ENCODE data around the gene WDR7.

GRCh38 chr18:56641714-56642337 is 9.3 kb upstream of the WDR7 start:
- TF ChIP-seq CTCF (conservative IDR thresholded peaks at IDR 0.05 in 1 of 2, IDR thresholded peaks at IDR 0.05 in 1 of 2; ENCODE audit: extremely low read depth in 1 of 2, insufficient read depth in 1 of 2, low read depth in 1 of 2, low read length in 2 of 2) (no peak), EZH2 (IDR thresholded peaks at IDR 0.05; ENCODE audit: borderline replicate concordance, low read length) (no peak)

Data from mammary epithelial cell (primary cell).